Stomach (tissue), 9 donors: ENCODE measurements around the gene TEAD3. TPM values are rescaled to one million over a fixed set of nuclear protein-coding genes. Genes with fewer than 3 reads are reported as not detected.

Experiments used
- DNase-seq, 2 donors: peaks; one replicate each; pipeline versions ENCODE4 v3.0.0 to v3.0.0-alpha.2; 2013 to 2019
- H3K27ac ChIP-seq, 5 donors: fragments of 200-600 bp in 4 of 5; sonication (generic) in 4 of 5; one replicate each; pipeline ENCODE4 v1.5.1; 2013 to 2019; ENCODE audit warnings: mild to moderate bottlenecking in 1 of 5, moderate library complexity in 1 of 5
- H3K27me3 ChIP-seq, 3 donors: fragments of 200-600 bp; sonication (generic); one replicate each; pipeline ENCODE4 v1.5.1; 2017 to 2019; ENCODE audit warnings: mixed run types in 1 of 3
- H3K36me3 ChIP-seq, 4 donors: fragments of 200-600 bp; sonication (generic); 1 replicate in 3 of 4; 2 replicates in 1 of 4; pipeline ENCODE4 v1.5.1; 2016 to 2019
- H3K4me1 ChIP-seq, 4 donors: fragments of 200-600 bp; sonication (generic); one replicate each; pipeline ENCODE4 v1.5.1; 2016 to 2019
- H3K4me3 ChIP-seq, 4 donors: fragments of 200-600 bp; sonication (generic) in 3 of 4; one replicate each; pipeline ENCODE4 v1.5.1; 2016 to 2019; ENCODE audit warnings: mild to moderate bottlenecking in 1 of 4
- H3K9me3 ChIP-seq, 4 donors: fragments of 200-600 bp; sonication (generic); one replicate each; pipeline ENCODE4 v1.5.1; 2016 to 2019
- EP300 ChIP-seq: sonication (generic); formaldehyde crosslinking; IDR thresholded peaks from one replicate; pipeline ENCODE4 v1.6.1; 2017; ENCODE audit warnings: antibody characterized with exemption
- POLR2A ChIP-seq, 4 donors: fragments of 450-650 bp; IDR thresholded peaks; one replicate each; pipeline ENCODE4 v1.6.1; 2016; ENCODE audit warnings: antibody characterized with exemption in 4 of 4, control low read depth in 2 of 4, mild to moderate bottlenecking in 1 of 4, moderate library complexity in 1 of 4
- POLR2AphosphoS5 ChIP-seq, 3 donors: sonication (generic); formaldehyde crosslinking; IDR thresholded peaks; one replicate each; pipeline ENCODE4 v1.6.1; 2016; ENCODE audit warnings: antibody characterized with exemption in 3 of 3
- WGBS, 5 donors: extraction: QIAGEN DNeasy Blood & Tissue Kit in 3 of 5; methylation state at CpG; one replicate each; pipeline versions ENCODE4 v1.1.5 to v1.1.7; 2013 to 2018; 5-methylcytosine and 5-hydroxymethylcytosine counted together
- intact Hi-C: fragments of 100-400 bp; cut with DNase I; formaldehyde crosslinking; loops from one replicate; pipeline ENCODE4 v1.15.1; 2023; ENCODE audit warnings: low total_unique reads
- polyA plus RNA-seq, 3 donors: library from polyadenylated mRNA; stranded (reverse); fragments of 200-250 nt; gene quantifications; one replicate each; pipeline ENCODE4 v1.2.3, GENCODE V29; 2013
- total RNA-seq, 5 donors: library from RNA; depleted of rRNA; stranded (reverse); fragments of >200 nt; gene quantifications; one replicate each; pipeline versions ENCODE4 v1.1.0 to v1.2.3, GENCODE V29; 2014 to 2016
- TF ChIP-seq, protein P1 (sequence below), 7 experiments: fragments of 450-650 bp in 4 of 7; fragments of 200-600 bp in 3 of 7; sonication (generic) in 3 of 7; IDR thresholded peaks; one replicate each; pipeline ENCODE4 v1.5.1; 2016 to 2019; ENCODE audit warnings: antibody characterized with exemption in 7 of 7, control low read depth in 2 of 7, mild to moderate bottlenecking in 1 of 7
- donor health status: healthy with polysubstance abuse.
- donor health status: Bipolar disorder and iron deficiency.
- donor health status: healthy.

The TEAD3 gene
- total and polyA plus RNA-seq, 8 donors = 13.0 to 49.1 (median 18.9) TPM

DNA sequence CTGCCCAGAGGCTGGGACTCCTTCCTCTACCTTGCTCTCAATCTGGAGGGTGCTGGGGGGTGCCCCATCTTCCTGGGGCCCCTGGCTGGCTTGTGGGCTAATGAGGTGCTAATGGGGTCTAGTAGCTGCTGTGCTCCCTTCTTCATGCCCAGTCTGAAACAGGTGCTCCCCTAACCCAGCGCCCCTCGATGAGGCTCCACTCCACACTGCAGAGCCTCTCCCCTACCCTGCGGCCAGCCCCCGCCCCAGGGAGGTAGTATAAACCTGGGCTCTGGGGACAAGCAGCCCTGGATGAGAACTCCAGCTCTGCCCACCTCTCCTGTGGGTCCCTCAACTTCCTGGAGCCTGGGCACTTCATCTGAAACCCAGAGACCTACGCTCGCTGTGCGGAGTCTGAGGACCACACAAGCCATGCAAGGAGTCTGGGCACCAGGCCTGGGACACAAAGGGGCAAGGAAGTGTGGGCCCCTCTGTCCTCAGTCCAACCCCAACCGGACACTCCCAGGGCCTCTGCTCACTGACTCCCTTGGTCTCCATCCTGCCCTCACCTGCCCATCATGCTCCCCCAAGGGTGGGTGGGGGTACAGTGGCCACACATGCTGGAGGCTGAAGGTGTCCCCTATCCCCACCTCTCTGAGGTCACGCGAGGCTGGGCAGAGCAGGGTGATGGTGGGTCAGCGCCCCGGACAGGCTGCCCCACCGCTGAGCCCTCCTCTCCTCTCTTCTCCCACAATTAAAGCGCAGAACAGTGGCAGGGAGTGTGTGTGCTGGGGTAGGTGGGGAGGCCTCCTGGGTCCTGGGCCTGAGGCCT, 22.5 kb downstream of the TEAD3 start:
- peak overlapping the region in 1 of 5 donors; percentile 29 for H3K27ac ChIP-seq
- intact Hi-C loops = no loop called here
- no peaks in the 10 kb centered on the region for H3K9me3 ChIP-seq
- H3K4me3 ChIP-seq = no peak overlapping the region
- no peak for TF ChIP-seq POLR2AphosphoS5 (IDR thresholded peaks at IDR 0.05)
- TF ChIP-seq, protein P1, sequence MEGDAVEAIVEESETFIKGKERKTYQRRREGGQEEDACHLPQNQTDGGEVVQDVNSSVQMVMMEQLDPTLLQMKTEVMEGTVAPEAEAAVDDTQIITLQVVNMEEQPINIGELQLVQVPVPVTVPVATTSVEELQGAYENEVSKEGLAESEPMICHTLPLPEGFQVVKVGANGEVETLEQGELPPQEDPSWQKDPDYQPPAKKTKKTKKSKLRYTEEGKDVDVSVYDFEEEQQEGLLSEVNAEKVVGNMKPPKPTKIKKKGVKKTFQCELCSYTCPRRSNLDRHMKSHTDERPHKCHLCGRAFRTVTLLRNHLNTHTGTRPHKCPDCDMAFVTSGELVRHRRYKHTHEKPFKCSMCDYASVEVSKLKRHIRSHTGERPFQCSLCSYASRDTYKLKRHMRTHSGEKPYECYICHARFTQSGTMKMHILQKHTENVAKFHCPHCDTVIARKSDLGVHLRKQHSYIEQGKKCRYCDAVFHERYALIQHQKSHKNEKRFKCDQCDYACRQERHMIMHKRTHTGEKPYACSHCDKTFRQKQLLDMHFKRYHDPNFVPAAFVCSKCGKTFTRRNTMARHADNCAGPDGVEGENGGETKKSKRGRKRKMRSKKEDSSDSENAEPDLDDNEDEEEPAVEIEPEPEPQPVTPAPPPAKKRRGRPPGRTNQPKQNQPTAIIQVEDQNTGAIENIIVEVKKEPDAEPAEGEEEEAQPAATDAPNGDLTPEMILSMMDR (IDR thresholded peaks at IDR 0.05) = no peak
- no peak for TF ChIP-seq POLR2A (IDR thresholded peaks at IDR 0.05)
- no peak for TF ChIP-seq EP300
- peaks cover 17 to 40% (median 31%) of the 10 kb centered on the region in 4 donors for H3K4me1 ChIP-seq
- H3K27me3 ChIP-seq = no peaks in the 10 kb centered on the region
- DNase-seq = no peak
- WGBS, 5 donors = 79 to 86% (median 83%) methylated on average over 12 to 14 of the region's 14 CpGs
- peaks cover 37 to 98% (median 95%) of the 10 kb centered on the region in 4 donors for H3K36me3 ChIP-seq

DNA sequence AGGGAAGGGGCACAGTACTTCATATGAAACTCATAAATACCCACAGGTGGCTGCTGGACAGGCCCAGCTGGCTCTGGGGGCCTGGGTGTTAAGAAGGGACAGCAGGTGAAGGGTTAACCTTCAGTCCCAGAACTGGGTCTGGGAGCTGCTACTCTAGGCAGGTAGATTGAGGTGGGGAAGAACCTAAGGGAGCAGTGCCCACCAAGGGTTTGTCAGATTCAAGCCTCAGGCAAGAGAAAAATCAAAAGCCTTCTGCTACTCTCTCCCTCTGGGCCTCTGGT, 23.1 kb downstream of the TEAD3 start:
- Histone ChIP-seq H3K4me3 (no peak overlapping the region), H3K36me3 (peaks cover 36 to 95% (median 91%) of the 10 kb centered on the region in 4 donors), H3K27ac (peak overlapping the region in 1 of 5 donors; percentile 29), H3K4me1 (peaks cover 20 to 46% (median 33%) of the 10 kb centered on the region in 4 donors), H3K27me3 (no peaks in the 10 kb centered on the region), H3K9me3 (no peaks in the 10 kb centered on the region)
- intact Hi-C loops = no loop called here
- TF ChIP-seq POLR2A (IDR thresholded peaks at IDR 0.05) = no peak
- no peak for TF ChIP-seq EP300
- peak in 1 of 3 donors; percentile 3 for TF ChIP-seq POLR2AphosphoS5 (IDR thresholded peaks at IDR 0.05)
- TF ChIP-seq, protein P1 (IDR thresholded peaks at IDR 0.05) = no peak
- no peak for DNase-seq

DNA sequence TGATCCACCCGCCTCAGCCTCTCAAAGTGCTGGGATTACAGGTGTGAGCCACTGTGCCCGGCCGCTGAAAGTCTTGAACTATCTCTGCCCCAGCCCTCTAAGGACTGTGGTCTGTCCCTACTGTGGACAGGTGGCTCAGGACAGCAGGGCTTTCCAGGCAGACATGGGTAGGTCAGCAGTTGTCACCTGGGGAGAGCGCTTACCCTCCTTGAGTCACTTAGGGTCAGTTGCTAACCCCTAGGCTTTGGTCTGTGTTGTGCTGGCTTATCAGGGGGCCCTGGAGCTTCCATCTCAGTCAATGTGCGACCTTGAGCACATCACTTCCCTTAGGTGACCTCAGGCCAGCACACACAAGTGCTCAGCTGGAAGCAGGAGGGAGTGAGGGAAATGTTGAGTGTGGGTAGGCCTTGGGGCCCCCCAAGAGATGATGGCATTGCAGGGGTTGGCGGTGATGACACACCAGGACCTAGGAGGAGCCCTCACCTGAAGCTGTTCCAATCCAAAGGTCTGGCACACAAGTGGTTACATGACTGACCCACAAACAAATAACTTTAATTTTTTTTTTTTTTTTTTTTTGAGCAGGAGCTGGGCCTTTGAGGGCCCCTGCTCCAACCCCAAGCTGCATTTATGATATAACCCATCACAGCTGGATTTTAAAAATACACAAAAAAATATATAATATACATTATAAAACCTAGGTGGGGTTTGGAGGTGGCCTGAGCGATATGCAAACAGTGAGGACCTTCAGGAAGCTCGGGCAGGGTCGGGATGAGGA, 23.6 kb downstream of the TEAD3 start:
- H3K27me3 ChIP-seq = no peaks in the 10 kb centered on the region
- DNase-seq = no peak
- H3K4me3 ChIP-seq = no peak overlapping the region
- H3K36me3 ChIP-seq = peaks cover 36 to 89% (median 86%) of the 10 kb centered on the region in 4 donors
- TF ChIP-seq, protein P1 (IDR thresholded peaks at IDR 0.05) = no peak
- TF ChIP-seq POLR2AphosphoS5 (IDR thresholded peaks at IDR 0.05) (no peak), EP300 (no peak), POLR2A (IDR thresholded peaks at IDR 0.05) (no peak)
- peak overlapping the region in 1 of 5 donors; percentile 29 for H3K27ac ChIP-seq
- H3K4me1 ChIP-seq = peaks cover 20 to 46% (median 33%) of the 10 kb centered on the region in 4 donors
- no peaks in the 10 kb centered on the region for H3K9me3 ChIP-seq
- WGBS, 5 donors = 67 to 81% (median 80%) methylated on average over 8 to 9 of the region's 9 CpGs
- intact Hi-C loops = no loop called here

DNA sequence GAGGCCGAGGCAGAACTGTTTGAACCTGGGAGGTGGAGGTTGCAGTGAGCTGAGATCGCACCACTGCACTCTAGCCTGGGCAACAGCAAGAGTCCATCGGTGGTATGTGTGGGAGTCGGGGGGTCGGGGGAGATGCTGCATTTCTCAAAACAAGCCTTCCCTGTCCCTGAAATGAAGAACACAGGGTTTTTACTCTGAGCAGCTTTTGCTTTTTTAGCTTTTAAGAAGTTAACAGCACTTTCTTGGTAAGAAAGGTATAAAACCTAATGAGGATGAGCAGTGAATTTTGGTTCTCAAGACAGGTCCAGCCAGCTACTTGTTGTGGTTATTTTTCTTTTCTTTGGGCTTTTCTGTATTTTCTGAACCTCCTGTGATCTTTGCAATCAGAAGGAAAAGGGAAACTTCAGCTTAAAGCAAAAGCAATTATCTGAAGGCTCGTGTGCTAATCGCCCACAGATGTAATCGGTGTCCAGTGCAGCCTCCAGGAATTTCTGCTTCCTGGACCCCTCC, 25.0 kb downstream of the TEAD3 start:
- intact Hi-C loops = no loop called here
- H3K4me1 ChIP-seq = peaks cover 20 to 54% (median 39%) of the 10 kb centered on the region in 4 donors
- 48 to 59% (median 54%) methylated on average over 8 of the region's 8 CpGs for WGBS, 5 donors
- no peaks in the 10 kb centered on the region for H3K27me3 ChIP-seq
- TF ChIP-seq POLR2A (IDR thresholded peaks at IDR 0.05) (no peak), EP300 (no peak), POLR2AphosphoS5 (IDR thresholded peaks at IDR 0.05) (no peak)
- TF ChIP-seq, protein P1 (IDR thresholded peaks at IDR 0.05) = no peak
- H3K4me3 ChIP-seq = peak overlapping the region in 2 of 4 donors; percentile 19 to 83
- peak overlapping the region; percentile 10 to 95 (median 91) for H3K27ac ChIP-seq
- H3K36me3 ChIP-seq = peaks cover 36 to 76% (median 72%) of the 10 kb centered on the region in 4 donors
- DNase-seq = no peak
- H3K9me3 ChIP-seq = no peaks in the 10 kb centered on the region
